ENCODE data around the gene KRT71. TPM values are rescaled to one million over a fixed set of nuclear protein-coding genes. Genes with fewer than 3 reads are reported as not detected.

Gene KRT71
- total RNA-seq, 2 experiments from 2014 or later: not detected

DNA sequence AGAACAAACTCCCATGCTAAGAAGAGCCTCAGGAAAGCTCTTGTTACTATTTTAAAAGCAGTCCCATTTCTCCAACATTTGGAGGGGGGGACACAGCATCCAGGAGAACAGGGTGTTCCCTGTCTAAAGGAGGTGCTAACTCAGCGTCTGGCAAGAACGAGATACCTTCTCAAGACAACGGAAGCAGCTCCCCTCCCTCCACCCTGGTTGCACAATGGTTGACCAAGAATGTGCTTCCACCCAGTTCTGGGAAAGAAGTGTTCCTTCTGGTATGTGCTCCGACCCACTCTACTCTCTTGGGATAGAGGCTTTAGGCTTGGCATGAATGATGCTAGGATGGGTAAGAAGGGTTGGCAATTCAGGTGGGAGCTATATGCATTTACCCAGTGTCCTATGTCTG is 58.4 kb downstream of the KRT71 start:
- H3K4me3 Mint-ChIP-seq: no peak overlapping the region
- no peaks in the 10 kb centered on the region for H3K4me1 Mint-ChIP-seq (ENCODE audit: low read depth)
- ChIA-PET CTCF (no interaction called here), POLR2A (no interaction called here)
- TF ChIP-seq, protein P1, sequence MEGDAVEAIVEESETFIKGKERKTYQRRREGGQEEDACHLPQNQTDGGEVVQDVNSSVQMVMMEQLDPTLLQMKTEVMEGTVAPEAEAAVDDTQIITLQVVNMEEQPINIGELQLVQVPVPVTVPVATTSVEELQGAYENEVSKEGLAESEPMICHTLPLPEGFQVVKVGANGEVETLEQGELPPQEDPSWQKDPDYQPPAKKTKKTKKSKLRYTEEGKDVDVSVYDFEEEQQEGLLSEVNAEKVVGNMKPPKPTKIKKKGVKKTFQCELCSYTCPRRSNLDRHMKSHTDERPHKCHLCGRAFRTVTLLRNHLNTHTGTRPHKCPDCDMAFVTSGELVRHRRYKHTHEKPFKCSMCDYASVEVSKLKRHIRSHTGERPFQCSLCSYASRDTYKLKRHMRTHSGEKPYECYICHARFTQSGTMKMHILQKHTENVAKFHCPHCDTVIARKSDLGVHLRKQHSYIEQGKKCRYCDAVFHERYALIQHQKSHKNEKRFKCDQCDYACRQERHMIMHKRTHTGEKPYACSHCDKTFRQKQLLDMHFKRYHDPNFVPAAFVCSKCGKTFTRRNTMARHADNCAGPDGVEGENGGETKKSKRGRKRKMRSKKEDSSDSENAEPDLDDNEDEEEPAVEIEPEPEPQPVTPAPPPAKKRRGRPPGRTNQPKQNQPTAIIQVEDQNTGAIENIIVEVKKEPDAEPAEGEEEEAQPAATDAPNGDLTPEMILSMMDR (IDR thresholded peaks at IDR 0.05): no peak
- no peak for DNase-seq
- peaks cover 28% of the 10 kb centered on the region for H3K27me3 Mint-ChIP-seq
- H3K36me3 Mint-ChIP-seq (ENCODE audit: low read depth): no peaks in the 10 kb centered on the region
- intact Hi-C loops (cut with micrococcal nuclease): no loop called here
- no peak overlapping the region for H3K27ac Mint-ChIP-seq
- no peaks in the 10 kb centered on the region for H3K9me3 Mint-ChIP-seq
- no peak for ATAC-seq

DNA sequence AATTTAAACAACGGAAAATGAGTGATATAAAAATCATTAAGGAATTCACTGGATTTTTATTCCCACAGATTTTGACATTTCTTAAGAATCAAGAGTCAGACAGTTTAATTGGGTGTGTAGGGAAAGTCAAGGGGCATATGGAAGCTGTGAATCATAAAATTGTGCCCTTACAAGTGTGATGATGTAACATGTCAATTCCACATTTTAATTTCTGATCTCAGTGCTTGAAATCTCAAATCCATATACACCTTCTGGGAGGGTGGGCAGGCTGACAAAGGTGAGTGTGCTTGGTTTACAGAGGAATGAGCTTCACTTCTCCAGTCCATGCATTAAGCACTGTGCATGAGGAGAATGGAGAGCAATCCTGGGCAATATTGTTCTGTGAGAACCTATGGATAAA is 58.8 kb downstream of the KRT71 start:
- POLR2A ChIA-PET: no interaction called here
- Mint-ChIP-seq H3K4me3 (no peak overlapping the region), H3K27ac (no peak overlapping the region), H3K27me3 (peaks cover 28% of the 10 kb centered on the region), H3K9me3 (no peaks in the 10 kb centered on the region), H3K36me3 (ENCODE audit: low read depth) (no peaks in the 10 kb centered on the region), H3K4me1 (ENCODE audit: low read depth) (no peaks in the 10 kb centered on the region)
- TF ChIP-seq, protein P1 (IDR thresholded peaks at IDR 0.05): no peak
- DNase-seq (no peak), ATAC-seq (no peak)
- CTCF ChIA-PET: no interaction called here
- intact Hi-C loops (cut with micrococcal nuclease): no loop called here

Other genes with a start within 250 kb of the KRT71 start
- not detected for gene KRT83, start 231.7 kb downstream of the KRT71 start, total RNA-seq
- not detected for gene KRT85, start 185.7 kb downstream of the KRT71 start, total RNA-seq
- not detected for gene KRT84, start 167.5 kb downstream of the KRT71 start, total RNA-seq
- gene KRT82, start 146.8 kb downstream of the KRT71 start, total RNA-seq: not detected
- not detected for gene KRT75, start 118.8 kb downstream of the KRT71 start, total RNA-seq
- gene KRT6B, start 101.0 kb downstream of the KRT71 start, total RNA-seq: not detected
- not detected for gene KRT6C, start 79.3 kb downstream of the KRT71 start, total RNA-seq
- not detected for gene KRT6A, start 59.9 kb downstream of the KRT71 start, total RNA-seq
- not detected for gene KRT5, start 32.8 kb downstream of the KRT71 start, total RNA-seq
- gene KRT74, start 20.7 kb upstream of the KRT71 start, total RNA-seq: not detected
- under 1 TPM; 0.16 to 0.32 TPM for gene KRT72, start 48.3 kb upstream of the KRT71 start, total RNA-seq
- gene KRT73, start 65.4 kb upstream of the KRT71 start, total RNA-seq: under 1 TPM in 1 of 2 experiments, not detected in 1; 0.20 TPM
- gene KRT2, start 99.1 kb upstream of the KRT71 start, total RNA-seq: not detected
- gene KRT1, start 127.3 kb upstream of the KRT71 start, total RNA-seq: not detected
- not detected for gene KRT77, start 150.4 kb upstream of the KRT71 start, total RNA-seq
- gene KRT76, start 224.2 kb upstream of the KRT71 start, total RNA-seq: not detected
- not detected for gene KRT3, start 243.0 kb upstream of the KRT71 start, total RNA-seq

All from activated CD8-positive, alpha-beta T cell treated with anti-CD3 and anti-CD28 coated beads for 36 hours (primary cell).